ENCODE results near the gene DTNBP1. TPM values are rescaled to one million over a fixed set of nuclear protein-coding genes. Genes with fewer than 3 reads are reported as not detected.

DTNBP1 gene
- total RNA-seq, 2 experiments from 2014 or later, result 9.8 to 28.0 TPM

DNA sequence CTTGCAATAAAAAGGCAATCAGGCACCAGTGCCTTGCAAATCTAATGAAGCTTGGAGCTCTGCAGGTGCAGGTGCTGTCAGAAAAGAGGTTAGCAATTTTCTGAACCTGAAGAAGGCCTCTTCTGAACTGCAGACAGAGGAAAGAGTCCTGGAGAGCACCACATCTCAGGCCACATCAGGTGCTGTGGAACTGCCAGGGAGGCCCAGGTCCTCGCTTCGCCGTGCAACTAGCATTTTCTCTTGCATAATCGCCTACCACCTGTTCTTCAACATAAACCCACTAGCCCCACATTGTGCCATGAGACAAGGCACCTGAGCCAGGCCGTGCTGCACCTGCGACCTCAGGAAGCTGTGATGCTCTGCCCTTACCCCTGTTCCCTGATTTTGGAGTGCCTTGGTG, 187.6 kb downstream of the DTNBP1 start:
- POLR2A ChIA-PET, result interaction anchor here (0.7 to 1.0 kb wide), 2 partner anchors 8 to 413 kb away, joined by 3 read pairs; no protein-coding TSS in a partner anchor
- Histone ChIP-seq H4K20me1 (ENCODE audit: insufficient read depth, low read length) (no peaks in the 10 kb centered on the region), H3K36me3 (ENCODE audit: insufficient read depth, low read length) (0 out of 2 replicates have a peak, but pooled peaks cover 6% of the 10 kb centered on the region), H3K27ac (ENCODE audit: low read depth, low read length, poor library complexity, severe bottlenecking) (no peak overlapping the region), H3K4me2 (ENCODE audit: low read length) (no peak overlapping the region), H3K9me3 (ENCODE audit: low read length) (no peaks in the 10 kb centered on the region), H3K4me3 (ENCODE audit: low read depth, low read length, poor library complexity, severe bottlenecking) (no peak overlapping the region), H3K79me2 (ENCODE audit: insufficient read depth, low read depth, low read length) (no peaks in the 10 kb centered on the region), H3K9me2 (ENCODE audit: insufficient read depth, low read length) (no peaks in the 10 kb centered on the region), H2AFZ (ENCODE audit: low read length) (no peak overlapping the region), H3K4me1 (ENCODE audit: insufficient read depth, low read length, poor library complexity, severe bottlenecking) (peaks cover 8% of the 10 kb centered on the region)
- intact Hi-C loops (cut with micrococcal nuclease; ENCODE audit: unreplicated experiment), result no loop called here
- TF ChIP-seq, protein P1, sequence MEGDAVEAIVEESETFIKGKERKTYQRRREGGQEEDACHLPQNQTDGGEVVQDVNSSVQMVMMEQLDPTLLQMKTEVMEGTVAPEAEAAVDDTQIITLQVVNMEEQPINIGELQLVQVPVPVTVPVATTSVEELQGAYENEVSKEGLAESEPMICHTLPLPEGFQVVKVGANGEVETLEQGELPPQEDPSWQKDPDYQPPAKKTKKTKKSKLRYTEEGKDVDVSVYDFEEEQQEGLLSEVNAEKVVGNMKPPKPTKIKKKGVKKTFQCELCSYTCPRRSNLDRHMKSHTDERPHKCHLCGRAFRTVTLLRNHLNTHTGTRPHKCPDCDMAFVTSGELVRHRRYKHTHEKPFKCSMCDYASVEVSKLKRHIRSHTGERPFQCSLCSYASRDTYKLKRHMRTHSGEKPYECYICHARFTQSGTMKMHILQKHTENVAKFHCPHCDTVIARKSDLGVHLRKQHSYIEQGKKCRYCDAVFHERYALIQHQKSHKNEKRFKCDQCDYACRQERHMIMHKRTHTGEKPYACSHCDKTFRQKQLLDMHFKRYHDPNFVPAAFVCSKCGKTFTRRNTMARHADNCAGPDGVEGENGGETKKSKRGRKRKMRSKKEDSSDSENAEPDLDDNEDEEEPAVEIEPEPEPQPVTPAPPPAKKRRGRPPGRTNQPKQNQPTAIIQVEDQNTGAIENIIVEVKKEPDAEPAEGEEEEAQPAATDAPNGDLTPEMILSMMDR (conservative IDR thresholded peaks at IDR 0.05; ENCODE audit: low read length), result no peak
- TF ChIP-seq EZH2phosphoT487 (IDR thresholded peaks at IDR 0.05; ENCODE audit: borderline replicate concordance, low read depth, low read length), result no peak
- CTCF ChIA-PET (ENCODE audit: unreplicated experiment), result no interaction called here
- BruUV-seq (replicated peaks), result no TSS peak
- peak; percentile 5 for DNase-seq (ENCODE audit: low spot score)

DNA sequence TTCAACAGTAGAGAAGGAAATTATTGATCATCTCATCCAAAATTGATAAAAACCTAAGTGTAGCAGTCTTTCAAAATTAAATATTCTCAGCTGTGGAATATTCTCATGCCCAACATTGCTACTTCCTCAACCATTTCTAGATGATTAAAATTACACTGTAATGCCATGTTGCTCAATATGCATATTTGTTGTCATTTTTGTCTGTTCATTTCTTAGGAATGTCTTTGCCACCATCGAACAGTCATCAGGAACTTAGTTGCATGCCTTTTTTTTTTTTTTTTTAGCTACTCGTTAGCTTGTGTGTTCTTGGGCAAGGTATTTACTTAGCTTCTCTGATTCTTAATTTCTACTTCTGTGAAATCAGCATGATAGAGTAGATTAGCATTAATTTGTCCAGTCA, 188.6 kb downstream of the DTNBP1 start:
- ChIA-PET CTCF (ENCODE audit: unreplicated experiment) (no interaction called here), POLR2A (interaction anchor here (0.6 to 0.8 kb wide), 3 partner anchors 148 to 881 kb away, joined by 3 to 5 read pairs (median 4); no protein-coding TSS in a partner anchor)
- no peak overlapping the region for H3K4me2 ChIP-seq (ENCODE audit: low read length)
- no peak overlapping the region for H3K27ac ChIP-seq (ENCODE audit: low read depth, low read length, poor library complexity, severe bottlenecking)
- TF ChIP-seq, protein P1 (conservative IDR thresholded peaks at IDR 0.05; ENCODE audit: low read length), result no peak
- TF ChIP-seq EZH2phosphoT487 (IDR thresholded peaks at IDR 0.05; ENCODE audit: borderline replicate concordance, low read depth, low read length), result no peak
- intact Hi-C loops (cut with micrococcal nuclease; ENCODE audit: unreplicated experiment), result no loop called here
- no TSS peak for BruUV-seq (replicated peaks)
- H2AFZ ChIP-seq (ENCODE audit: low read length), result no peak overlapping the region
- H3K9me2 ChIP-seq (ENCODE audit: insufficient read depth, low read length), result no peaks in the 10 kb centered on the region
- H4K20me1 ChIP-seq (ENCODE audit: insufficient read depth, low read length), result no peaks in the 10 kb centered on the region
- peaks cover 8% of the 10 kb centered on the region for H3K4me1 ChIP-seq (ENCODE audit: insufficient read depth, low read length, poor library complexity, severe bottlenecking)
- no peaks in the 10 kb centered on the region for H3K79me2 ChIP-seq (ENCODE audit: insufficient read depth, low read depth, low read length)
- H3K9me3 ChIP-seq (ENCODE audit: low read length), result no peaks in the 10 kb centered on the region
- no peak for DNase-seq (ENCODE audit: low spot score)
- H3K36me3 ChIP-seq (ENCODE audit: insufficient read depth, low read length), result 0 out of 2 replicates have a peak, but pooled peaks cover 6% of the 10 kb centered on the region
- no peak overlapping the region for H3K4me3 ChIP-seq (ENCODE audit: low read depth, low read length, poor library complexity, severe bottlenecking)

DNA sequence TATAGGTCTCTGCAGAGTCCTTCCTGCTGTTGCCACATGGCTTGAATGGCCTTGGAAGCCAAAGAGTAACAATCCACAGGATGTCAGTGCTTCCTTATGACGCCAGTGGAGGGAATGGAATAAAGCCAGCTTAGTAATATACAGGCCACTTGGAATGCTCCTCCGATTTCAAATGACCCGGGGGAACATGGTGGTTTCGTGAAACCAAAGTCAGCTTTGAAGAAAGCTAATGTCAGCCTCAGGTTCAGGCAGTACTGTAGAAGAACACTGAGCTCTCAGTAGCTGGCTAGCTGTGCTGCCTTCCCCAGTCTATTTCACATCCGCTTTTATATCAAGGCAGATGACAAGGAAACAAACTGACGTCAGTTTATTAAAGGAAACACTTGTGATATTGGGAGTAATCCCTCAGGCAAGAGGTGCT, 189.1 kb downstream of the DTNBP1 start:
- Histone ChIP-seq H3K4me3 (ENCODE audit: low read depth, low read length, poor library complexity, severe bottlenecking) (no peak overlapping the region), H2AFZ (ENCODE audit: low read length) (no peak overlapping the region), H3K79me2 (ENCODE audit: insufficient read depth, low read depth, low read length) (no peaks in the 10 kb centered on the region), H3K4me1 (ENCODE audit: insufficient read depth, low read length, poor library complexity, severe bottlenecking) (peaks cover 8% of the 10 kb centered on the region), H4K20me1 (ENCODE audit: insufficient read depth, low read length) (no peaks in the 10 kb centered on the region), H3K36me3 (ENCODE audit: insufficient read depth, low read length) (0 out of 2 replicates have a peak, but pooled peaks cover 6% of the 10 kb centered on the region), H3K27ac (ENCODE audit: low read depth, low read length, poor library complexity, severe bottlenecking) (no peak overlapping the region), H3K9me3 (ENCODE audit: low read length) (no peaks in the 10 kb centered on the region), H3K4me2 (ENCODE audit: low read length) (no peak overlapping the region), H3K9me2 (ENCODE audit: insufficient read depth, low read length) (no peaks in the 10 kb centered on the region)
- no TSS peak for BruUV-seq (replicated peaks)
- TF ChIP-seq, protein P1 (conservative IDR thresholded peaks at IDR 0.05; ENCODE audit: low read length), result no peak
- no peak for TF ChIP-seq EZH2phosphoT487 (IDR thresholded peaks at IDR 0.05; ENCODE audit: borderline replicate concordance, low read depth, low read length)
- intact Hi-C loops (cut with micrococcal nuclease; ENCODE audit: unreplicated experiment), result no loop called here
- ChIA-PET POLR2A (interaction anchor here (0.8 kb wide), 1 partner anchor 340 kb away, joined by 3 read pairs; no protein-coding TSS in a partner anchor), CTCF (ENCODE audit: unreplicated experiment) (no interaction called here)
- no peak for DNase-seq (ENCODE audit: low spot score)

Data from OCI-LY7 (cell line).